ENCODE data around the gene ZC3H13.

Gene ZC3H13

GRCh38 chr13:45950386-45951000 is 102.1 kb downstream of the ZC3H13 start:
- no peaks in the 10 kb centered on the region for H3K36me3 ChIP-seq (ENCODE audit: control insufficient read depth, insufficient read depth, low read length)
- DNase-seq, result no peak
- no peaks in the 10 kb centered on the region for H3K9me3 ChIP-seq (ENCODE audit: control insufficient read depth, low read length)
- no peaks in the 10 kb centered on the region for H3K4me1 ChIP-seq (ENCODE audit: control insufficient read depth, insufficient read depth, low read length, poor library complexity, severe bottlenecking)
- H3K27me3 ChIP-seq (replicated peaks; ENCODE audit: control insufficient read depth, insufficient read depth, low read length, poor library complexity, severe bottlenecking), result no peaks in the 10 kb centered on the region
- no peak overlapping the region for H3K27ac ChIP-seq (ENCODE audit: insufficient read depth, low read length, poor library complexity, severe bottlenecking)
- H3K4me3 ChIP-seq (ENCODE audit: insufficient read depth, low read depth, low read length, poor library complexity, severe bottlenecking), result no peak overlapping the region

DNA sequence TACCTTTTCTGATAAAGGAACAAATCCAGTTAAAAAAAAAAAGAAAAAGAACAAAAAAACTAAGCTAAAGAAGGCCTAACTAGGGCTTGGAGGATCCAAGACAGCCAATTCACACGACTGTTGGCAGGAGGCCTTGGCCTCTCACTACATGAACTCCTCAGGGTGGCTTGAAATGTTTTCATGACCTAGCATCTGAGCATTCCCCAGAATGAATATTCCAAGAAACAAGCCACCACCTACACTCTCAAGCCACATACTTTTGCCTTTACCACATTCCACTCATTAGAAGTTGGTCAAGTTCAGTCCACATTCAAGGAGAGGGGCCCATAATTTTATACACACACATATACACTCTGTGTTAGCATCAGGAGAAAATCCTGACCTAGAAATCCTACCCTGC is 103.4 kb downstream of the ZC3H13 start:
- Histone ChIP-seq H3K36me3 (ENCODE audit: control insufficient read depth, insufficient read depth, low read length) (no peaks in the 10 kb centered on the region), H3K27me3 (replicated peaks; ENCODE audit: control insufficient read depth, insufficient read depth, low read length, poor library complexity, severe bottlenecking) (no peaks in the 10 kb centered on the region), H3K27ac (ENCODE audit: insufficient read depth, low read length, poor library complexity, severe bottlenecking) (no peak overlapping the region), H3K4me3 (ENCODE audit: insufficient read depth, low read depth, low read length, poor library complexity, severe bottlenecking) (no peak overlapping the region), H3K9me3 (ENCODE audit: control insufficient read depth, low read length) (no peaks in the 10 kb centered on the region), H3K4me1 (ENCODE audit: control insufficient read depth, insufficient read depth, low read length, poor library complexity, severe bottlenecking) (no peaks in the 10 kb centered on the region)
- no peak for DNase-seq

DNA sequence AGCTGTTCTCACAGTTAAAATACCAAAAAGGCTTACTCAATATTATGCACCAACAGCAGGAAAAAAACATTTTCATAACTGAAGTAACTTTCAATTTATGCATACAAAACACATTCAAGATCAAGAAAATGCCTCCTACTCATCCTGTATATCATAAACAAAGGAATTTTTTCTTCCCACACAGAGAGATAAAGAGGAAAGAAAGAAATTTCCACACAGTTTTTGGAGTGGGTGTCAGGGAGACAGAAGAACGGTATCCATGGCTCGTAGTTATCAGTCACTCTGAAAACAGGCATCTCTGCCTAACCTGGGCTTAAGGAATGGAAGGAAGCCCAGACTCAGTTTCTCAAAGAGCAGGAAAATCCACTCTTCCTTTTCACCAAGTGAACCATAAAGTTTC is 108.6 kb downstream of the ZC3H13 start:
- H3K4me3 ChIP-seq (ENCODE audit: insufficient read depth, low read depth, low read length, poor library complexity, severe bottlenecking), result no peak overlapping the region
- H3K27ac ChIP-seq (ENCODE audit: insufficient read depth, low read length, poor library complexity, severe bottlenecking), result no peak overlapping the region
- H3K27me3 ChIP-seq (replicated peaks; ENCODE audit: control insufficient read depth, insufficient read depth, low read length, poor library complexity, severe bottlenecking), result no peaks in the 10 kb centered on the region
- H3K4me1 ChIP-seq (ENCODE audit: control insufficient read depth, insufficient read depth, low read length, poor library complexity, severe bottlenecking), result no peaks in the 10 kb centered on the region
- no peak for DNase-seq
- no peaks in the 10 kb centered on the region for H3K9me3 ChIP-seq (ENCODE audit: control insufficient read depth, low read length)
- no peaks in the 10 kb centered on the region for H3K36me3 ChIP-seq (ENCODE audit: control insufficient read depth, insufficient read depth, low read length)

GRCh38 chr13:45943120-45943519 is 109.4 kb downstream of the ZC3H13 start:
- H3K4me1 ChIP-seq (ENCODE audit: control insufficient read depth, insufficient read depth, low read length, poor library complexity, severe bottlenecking), result no peaks in the 10 kb centered on the region
- no peak for DNase-seq
- H3K4me3 ChIP-seq (ENCODE audit: insufficient read depth, low read depth, low read length, poor library complexity, severe bottlenecking), result no peak overlapping the region
- H3K9me3 ChIP-seq (ENCODE audit: control insufficient read depth, low read length), result no peaks in the 10 kb centered on the region
- no peaks in the 10 kb centered on the region for H3K27me3 ChIP-seq (replicated peaks; ENCODE audit: control insufficient read depth, insufficient read depth, low read length, poor library complexity, severe bottlenecking)
- no peaks in the 10 kb centered on the region for H3K36me3 ChIP-seq (ENCODE audit: control insufficient read depth, insufficient read depth, low read length)
- H3K27ac ChIP-seq (ENCODE audit: insufficient read depth, low read length, poor library complexity, severe bottlenecking), result no peak overlapping the region

- no peaks in the 10 kb centered on the region for H3K27me3 ChIP-seq (replicated peaks; ENCODE audit: control insufficient read depth, insufficient read depth, low read length, poor library complexity, severe bottlenecking)
- H3K9me3 ChIP-seq (ENCODE audit: control insufficient read depth, low read length), result no peaks in the 10 kb centered on the region
- H3K4me3 ChIP-seq (ENCODE audit: insufficient read depth, low read depth, low read length, poor library complexity, severe bottlenecking), result no peak overlapping the region
- no peaks in the 10 kb centered on the region for H3K4me1 ChIP-seq (ENCODE audit: control insufficient read depth, insufficient read depth, low read length, poor library complexity, severe bottlenecking)
- no peak overlapping the region for H3K27ac ChIP-seq (ENCODE audit: insufficient read depth, low read length, poor library complexity, severe bottlenecking)
- no peak for DNase-seq
- no peaks in the 10 kb centered on the region for H3K36me3 ChIP-seq (ENCODE audit: control insufficient read depth, insufficient read depth, low read length)
Measured at GRCh38 chr13:45941261-45941660, 111.3 kb downstream of the ZC3H13 start.

DNA sequence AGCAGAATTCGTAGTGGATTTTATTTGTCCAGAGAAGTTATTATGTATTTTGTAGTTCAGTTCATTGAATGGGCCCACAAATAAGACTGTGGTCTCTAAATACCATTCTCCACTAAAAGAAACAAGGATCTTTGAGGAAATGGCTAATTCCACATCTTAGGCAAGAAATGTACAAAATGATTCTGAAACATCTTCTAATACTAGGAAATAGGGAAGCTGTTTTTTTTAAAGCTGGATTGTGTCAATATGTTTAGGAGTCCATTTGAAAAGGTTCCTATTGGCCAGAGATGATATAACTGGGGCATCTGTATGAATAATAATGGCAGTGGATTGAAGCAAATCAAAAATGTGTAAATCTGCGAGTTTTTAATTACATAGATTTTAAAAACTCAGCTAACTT is 112.5 kb downstream of the ZC3H13 start:
- no peaks in the 10 kb centered on the region for H3K36me3 ChIP-seq (ENCODE audit: control insufficient read depth, insufficient read depth, low read length)
- no peak overlapping the region for H3K4me3 ChIP-seq (ENCODE audit: insufficient read depth, low read depth, low read length, poor library complexity, severe bottlenecking)
- no peaks in the 10 kb centered on the region for H3K27me3 ChIP-seq (replicated peaks; ENCODE audit: control insufficient read depth, insufficient read depth, low read length, poor library complexity, severe bottlenecking)
- no peaks in the 10 kb centered on the region for H3K4me1 ChIP-seq (ENCODE audit: control insufficient read depth, insufficient read depth, low read length, poor library complexity, severe bottlenecking)
- no peaks in the 10 kb centered on the region for H3K9me3 ChIP-seq (ENCODE audit: control insufficient read depth, low read length)
- no peak overlapping the region for H3K27ac ChIP-seq (ENCODE audit: insufficient read depth, low read length, poor library complexity, severe bottlenecking)
- no peak for DNase-seq

GRCh38 chr13:45936621-45937020 is 115.9 kb downstream of the ZC3H13 start:
- Histone ChIP-seq H3K27ac (ENCODE audit: insufficient read depth, low read length, poor library complexity, severe bottlenecking) (no peak overlapping the region), H3K4me1 (ENCODE audit: control insufficient read depth, insufficient read depth, low read length, poor library complexity, severe bottlenecking) (no peaks in the 10 kb centered on the region), H3K9me3 (ENCODE audit: control insufficient read depth, low read length) (no peaks in the 10 kb centered on the region), H3K36me3 (ENCODE audit: control insufficient read depth, insufficient read depth, low read length) (no peaks in the 10 kb centered on the region), H3K27me3 (replicated peaks; ENCODE audit: control insufficient read depth, insufficient read depth, low read length, poor library complexity, severe bottlenecking) (no peaks in the 10 kb centered on the region), H3K4me3 (ENCODE audit: insufficient read depth, low read depth, low read length, poor library complexity, severe bottlenecking) (no peak overlapping the region)
- DNase-seq, result no peak

GRCh38 chr13:45934283-45934682 is 118.3 kb downstream of the ZC3H13 start:
- Histone ChIP-seq H3K36me3 (ENCODE audit: control insufficient read depth, insufficient read depth, low read length) (no peaks in the 10 kb centered on the region), H3K4me3 (ENCODE audit: insufficient read depth, low read depth, low read length, poor library complexity, severe bottlenecking) (no peak overlapping the region), H3K27me3 (replicated peaks; ENCODE audit: control insufficient read depth, insufficient read depth, low read length, poor library complexity, severe bottlenecking) (no peaks in the 10 kb centered on the region), H3K27ac (ENCODE audit: insufficient read depth, low read length, poor library complexity, severe bottlenecking) (no peak overlapping the region), H3K9me3 (ENCODE audit: control insufficient read depth, low read length) (no peaks in the 10 kb centered on the region), H3K4me1 (ENCODE audit: control insufficient read depth, insufficient read depth, low read length, poor library complexity, severe bottlenecking) (no peaks in the 10 kb centered on the region)
- no peak for DNase-seq

DNA sequence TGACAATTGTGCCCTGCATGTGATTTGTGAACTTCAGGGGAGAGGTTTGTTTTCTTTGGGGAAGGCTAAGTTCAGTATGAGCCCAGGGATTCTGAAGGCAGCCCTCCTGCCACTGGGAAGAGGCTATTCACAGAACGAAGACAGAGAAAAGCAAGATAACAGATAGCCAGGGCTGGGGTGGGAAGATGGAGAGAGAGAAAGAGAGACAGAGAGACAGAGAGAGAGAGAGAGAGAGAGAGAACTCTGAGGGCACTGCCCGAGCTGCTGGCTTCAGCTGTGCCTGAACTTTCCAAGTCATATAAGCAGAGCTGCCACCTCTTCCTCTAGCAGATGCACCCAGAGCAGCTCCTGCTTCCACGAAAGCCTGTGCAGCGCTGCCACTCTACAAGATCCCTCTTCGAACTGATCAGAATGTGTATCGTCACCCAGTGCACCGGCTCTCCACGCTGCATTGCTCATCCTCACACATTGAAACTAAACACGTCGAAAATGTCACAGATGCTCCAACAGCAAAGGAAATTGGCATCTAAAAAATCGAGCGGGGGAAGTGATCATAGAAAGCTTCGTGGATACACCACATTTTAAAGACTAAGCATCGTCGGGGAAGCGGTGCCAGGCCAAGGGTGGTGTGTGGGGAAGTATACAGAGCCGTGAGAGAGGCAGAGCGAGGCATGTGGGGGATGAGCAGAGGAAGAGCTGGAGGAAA is 119.2 kb downstream of the ZC3H13 start:
- H3K36me3 ChIP-seq (ENCODE audit: control insufficient read depth, insufficient read depth, low read length), result no peaks in the 10 kb centered on the region
- H3K9me3 ChIP-seq (ENCODE audit: control insufficient read depth, low read length), result no peaks in the 10 kb centered on the region
- H3K4me1 ChIP-seq (ENCODE audit: control insufficient read depth, insufficient read depth, low read length, poor library complexity, severe bottlenecking), result no peaks in the 10 kb centered on the region
- H3K4me3 ChIP-seq (ENCODE audit: insufficient read depth, low read depth, low read length, poor library complexity, severe bottlenecking), result no peak overlapping the region
- H3K27ac ChIP-seq (ENCODE audit: insufficient read depth, low read length, poor library complexity, severe bottlenecking), result no peak overlapping the region
- DNase-seq, result no peak
- H3K27me3 ChIP-seq (replicated peaks; ENCODE audit: control insufficient read depth, insufficient read depth, low read length, poor library complexity, severe bottlenecking), result no peaks in the 10 kb centered on the region

- no peak for DNase-seq
- Histone ChIP-seq H3K4me1 (ENCODE audit: control insufficient read depth, insufficient read depth, low read length, poor library complexity, severe bottlenecking) (no peaks in the 10 kb centered on the region), H3K4me3 (ENCODE audit: insufficient read depth, low read depth, low read length, poor library complexity, severe bottlenecking) (no peak overlapping the region), H3K27me3 (replicated peaks; ENCODE audit: control insufficient read depth, insufficient read depth, low read length, poor library complexity, severe bottlenecking) (no peaks in the 10 kb centered on the region), H3K27ac (ENCODE audit: insufficient read depth, low read length, poor library complexity, severe bottlenecking) (no peak overlapping the region), H3K9me3 (ENCODE audit: control insufficient read depth, low read length) (no peaks in the 10 kb centered on the region), H3K36me3 (ENCODE audit: control insufficient read depth, insufficient read depth, low read length) (no peaks in the 10 kb centered on the region)
Measured at GRCh38 chr13:45932676-45933075, 119.9 kb downstream of the ZC3H13 start.

Measured in effector memory CD4-positive, alpha-beta T cell (primary cell).